SU-DHL-6 (cell line): ENCODE results near the gene CEP63.

ENCODE experiments used
- H2AFZ ChIP-seq: fragments of 200-600 bp; sonication (generic); 2 replicates; pipeline ENCODE4 v1.6.1; 2014; ENCODE audit warnings: low read depth, mild to moderate bottlenecking, moderate library complexity, mixed read lengths, antibody characterized with exemption, low read length; ENCODE audit not compliant: severe bottlenecking
- H3F3A ChIP-seq: fragments of 200-600 bp; shearing (Covaris generic); 2 replicates; pipeline ENCODE4 v1.6.0; 2016; ENCODE audit warnings: antibody characterized with exemption, mild to moderate bottlenecking; ENCODE audit not compliant: insufficient read depth
- H3K27ac ChIP-seq: fragments of 200-600 bp; sonication (generic); 2 replicates; pipeline ENCODE4 v1.5.1; 2016; ENCODE audit warnings: low read depth, mild to moderate bottlenecking, low read length, moderate library complexity, mixed read lengths
- H3K27me3 ChIP-seq: fragments of 200-600 bp; sonication (generic), shearing (Covaris generic); 2 replicates; pipeline ENCODE4 v1.6.0; 2014; ENCODE audit warnings: mild to moderate bottlenecking, low read length
- H3K36me3 ChIP-seq: fragments of 200-600 bp; sonication (generic); 2 replicates; pipeline ENCODE4 v1.6.1; 2014; ENCODE audit warnings: mild to moderate bottlenecking, low read length, mixed read lengths
- H3K4me2 ChIP-seq: fragments of 300-600, 200-600 bp; shearing (Covaris generic), sonication (generic); 2 replicates; pipeline ENCODE4 v1.6.0; 2014; ENCODE audit warnings: low read length, low read depth, mild to moderate bottlenecking; ENCODE audit not compliant: poor library complexity, severe bottlenecking
- H3K4me3 ChIP-seq: fragments of 200-600 bp; sonication (generic); 2 replicates; pipeline ENCODE4 v1.5.1; 2014; ENCODE audit warnings: antibody characterized with exemption, low read length, mild to moderate bottlenecking, mixed read lengths; ENCODE audit not compliant: insufficient read depth, poor library complexity, severe bottlenecking
- H3K79me2 ChIP-seq: fragments of 200-600 bp; sonication (generic); 2 replicates; pipeline ENCODE4 v1.6.1; 2014; ENCODE audit warnings: mild to moderate bottlenecking, low read length, moderate library complexity; ENCODE audit not compliant: insufficient read depth
- H3K9ac ChIP-seq: fragments of 200-600 bp; sonication (generic); 2 replicates; pipeline ENCODE4 v1.7.0; 2014; ENCODE audit warnings: mild to moderate bottlenecking, low read length
- H3K9me2 ChIP-seq: fragments of 200-600 bp; sonication (generic); replicated peaks from 2 replicates; pipeline ENCODE4 v1.6.1; 2014; ENCODE audit warnings: low read length; ENCODE audit not compliant: insufficient read depth
- H3K9me3 ChIP-seq: fragments of 200-600 bp; sonication (generic); 2 replicates; pipeline ENCODE4 v1.6.1; 2014; ENCODE audit warnings: low read length, mixed read lengths; ENCODE audit not compliant: insufficient read depth
- H4K20me1 ChIP-seq: fragments of 200-600 bp; sonication (generic); 2 replicates; pipeline ENCODE4 v1.6.1; 2014; ENCODE audit warnings: low read depth, mild to moderate bottlenecking, antibody characterized with exemption, low read length, moderate library complexity, mixed read lengths
- EZH2phosphoT487 ChIP-seq: fragments of 200-600 bp; sonication (generic), shearing (Covaris generic); conservative IDR thresholded peaks from 2 replicates; pipeline ENCODE4 v1.6.1; 2018; ENCODE audit warnings: mild to moderate bottlenecking, antibody characterized with exemption, low read length, moderate library complexity, mixed read lengths
- TF ChIP-seq, protein P1 (sequence below): fragments of 200-600 bp; sonication (generic); IDR thresholded peaks from one replicate; pipeline ENCODE4 v1.5.1; 2017; ENCODE audit warnings: antibody characterized with exemption, mild to moderate bottlenecking, low read length, moderate library complexity; ENCODE audit not compliant: insufficient read depth, poor library complexity, severe bottlenecking

Gene CEP63

DNA sequence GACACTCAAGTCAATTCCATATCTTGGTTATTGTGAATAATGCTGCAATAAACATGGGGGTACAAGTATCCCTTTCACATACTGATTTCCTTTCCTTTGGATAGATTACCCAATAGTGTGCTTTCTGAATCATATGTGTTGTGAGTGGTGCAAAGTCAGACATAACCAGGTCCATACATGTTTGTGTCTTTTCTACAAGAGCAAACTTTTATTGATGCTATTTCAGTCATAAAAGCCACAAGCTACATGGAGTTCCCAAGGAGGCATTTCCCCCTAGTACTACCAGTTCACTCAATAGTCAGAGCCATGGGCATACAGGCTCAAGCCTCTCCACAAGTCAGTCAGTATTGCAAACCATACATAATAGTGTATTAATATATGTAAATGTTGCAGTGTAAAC lies 10.1 kb downstream of the CEP63 start:
- TF ChIP-seq EZH2phosphoT487, result no peak
- TF ChIP-seq, protein P1, sequence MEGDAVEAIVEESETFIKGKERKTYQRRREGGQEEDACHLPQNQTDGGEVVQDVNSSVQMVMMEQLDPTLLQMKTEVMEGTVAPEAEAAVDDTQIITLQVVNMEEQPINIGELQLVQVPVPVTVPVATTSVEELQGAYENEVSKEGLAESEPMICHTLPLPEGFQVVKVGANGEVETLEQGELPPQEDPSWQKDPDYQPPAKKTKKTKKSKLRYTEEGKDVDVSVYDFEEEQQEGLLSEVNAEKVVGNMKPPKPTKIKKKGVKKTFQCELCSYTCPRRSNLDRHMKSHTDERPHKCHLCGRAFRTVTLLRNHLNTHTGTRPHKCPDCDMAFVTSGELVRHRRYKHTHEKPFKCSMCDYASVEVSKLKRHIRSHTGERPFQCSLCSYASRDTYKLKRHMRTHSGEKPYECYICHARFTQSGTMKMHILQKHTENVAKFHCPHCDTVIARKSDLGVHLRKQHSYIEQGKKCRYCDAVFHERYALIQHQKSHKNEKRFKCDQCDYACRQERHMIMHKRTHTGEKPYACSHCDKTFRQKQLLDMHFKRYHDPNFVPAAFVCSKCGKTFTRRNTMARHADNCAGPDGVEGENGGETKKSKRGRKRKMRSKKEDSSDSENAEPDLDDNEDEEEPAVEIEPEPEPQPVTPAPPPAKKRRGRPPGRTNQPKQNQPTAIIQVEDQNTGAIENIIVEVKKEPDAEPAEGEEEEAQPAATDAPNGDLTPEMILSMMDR, result no peak
- peaks cover 82% of the 10 kb centered on the region for H3K79me2 ChIP-seq
- no peak overlapping the region for H3K9ac ChIP-seq
- H3K9me2 ChIP-seq, result no peaks in the 10 kb centered on the region
- no peaks in the 10 kb centered on the region for H3K27me3 ChIP-seq
- H3K9me3 ChIP-seq, result no peaks in the 10 kb centered on the region
- H4K20me1 ChIP-seq, result no peaks in the 10 kb centered on the region
- peaks cover 8% of the 10 kb centered on the region; the same call in 1 of the 2 replicates for H3F3A ChIP-seq
- no peak overlapping the region for H3K27ac ChIP-seq
- H2AFZ ChIP-seq, result no peak overlapping the region
- H3K4me3 ChIP-seq, result no peak overlapping the region
- H3K4me2 ChIP-seq, result no peak overlapping the region
- H3K36me3 ChIP-seq, result peaks cover 7% of the 10 kb centered on the region

DNA sequence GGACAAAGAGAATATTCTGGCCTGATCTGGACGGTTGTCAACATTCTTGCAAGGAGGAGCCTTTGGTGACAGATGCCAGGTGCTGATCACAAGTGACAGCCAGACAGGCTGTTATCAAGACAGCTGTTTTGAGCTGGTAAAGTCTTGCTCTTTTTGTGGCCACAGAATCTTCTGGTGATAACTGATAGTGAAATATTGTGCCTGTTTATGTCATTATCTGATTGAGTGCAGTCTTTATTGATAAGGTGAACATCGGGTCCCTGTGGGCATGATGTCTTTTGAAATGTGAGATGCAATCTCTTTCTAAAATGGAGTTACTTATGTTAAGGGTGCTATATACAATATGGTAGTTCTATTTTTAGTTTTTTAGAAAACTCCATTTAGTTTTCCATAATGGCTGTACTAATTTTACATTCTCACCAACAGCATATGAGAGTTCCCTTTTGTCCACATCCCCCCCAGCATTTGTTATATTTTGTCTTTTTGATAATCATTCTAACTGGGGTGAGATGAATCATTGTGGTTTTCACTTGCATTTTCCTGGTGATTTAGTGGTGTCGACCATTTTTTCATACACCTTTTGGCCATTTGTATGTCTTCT lies 10.7 kb downstream of the CEP63 start:
- no peak for TF ChIP-seq EZH2phosphoT487
- TF ChIP-seq, protein P1, result no peak
- peaks cover 2% of the 10 kb centered on the region; the same call in 1 of the 2 replicates for H3F3A ChIP-seq
- peaks cover 10% of the 10 kb centered on the region for H3K36me3 ChIP-seq
- no peak overlapping the region for H3K4me3 ChIP-seq
- no peak overlapping the region for H3K4me2 ChIP-seq
- H3K9ac ChIP-seq, result no peak overlapping the region
- H3K27me3 ChIP-seq, result no peaks in the 10 kb centered on the region
- H3K9me3 ChIP-seq, result no peaks in the 10 kb centered on the region
- peaks cover 82% of the 10 kb centered on the region for H3K79me2 ChIP-seq
- H4K20me1 ChIP-seq, result no peaks in the 10 kb centered on the region
- H3K27ac ChIP-seq, result no peak overlapping the region
- H3K9me2 ChIP-seq, result no peaks in the 10 kb centered on the region
- H2AFZ ChIP-seq, result no peak overlapping the region

DNA sequence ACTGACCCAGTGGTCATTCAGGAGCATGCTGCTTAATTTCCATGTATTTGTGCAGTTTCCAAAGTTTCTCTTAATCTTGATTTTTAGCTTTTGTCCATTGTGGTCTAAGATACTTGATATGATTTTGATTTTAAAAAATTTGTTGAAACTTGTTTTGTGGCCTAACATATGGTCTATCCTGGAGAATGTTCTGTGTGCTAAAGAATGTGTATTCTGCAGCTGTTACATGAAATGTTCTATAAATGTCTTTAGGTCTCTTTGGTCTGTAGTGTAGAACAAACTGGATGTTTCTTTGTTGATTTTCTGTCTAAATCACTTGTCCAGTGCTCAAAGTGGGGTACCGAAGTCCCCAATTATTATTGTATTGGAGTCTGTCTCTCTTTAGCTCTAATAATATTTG lies 17.4 kb downstream of the CEP63 start:
- Histone ChIP-seq H3K27ac (no peak overlapping the region), H3K9me3 (no peaks in the 10 kb centered on the region), H4K20me1 (no peaks in the 10 kb centered on the region), H3K4me2 (no peak overlapping the region), H3K9me2 (no peaks in the 10 kb centered on the region), H3K27me3 (no peaks in the 10 kb centered on the region), H3F3A (no peaks in the 10 kb centered on the region), H3K79me2 (peaks cover 76% of the 10 kb centered on the region), H3K4me3 (no peak overlapping the region), H2AFZ (no peak overlapping the region), H3K9ac (no peak overlapping the region), H3K36me3 (peaks cover 22% of the 10 kb centered on the region; the same call in 1 of the 2 replicates)
- TF ChIP-seq, protein P1, result no peak
- no peak for TF ChIP-seq EZH2phosphoT487
